Lower lobe of right lung (tissue), 2 donors: Measurements from ENCODE around the gene HABP4. TPM values are rescaled to one million over a fixed set of nuclear protein-coding genes. Genes with fewer than 3 reads are reported as not detected.

Source experiments
- ATAC-seq, 2 donors: fragments of 200-7000 bp; cut with Tn5 transposase; one replicate each; pipeline ENCODE4 v1.9.1; 2020 to 2022; ENCODE audit warnings: mild to moderate bottlenecking in 2 of 2, moderate library complexity in 2 of 2
- DNase-seq: peaks from one replicate; pipeline ENCODE4 v3.0.0-alpha.2; 2020
- H3K27ac ChIP-seq: fragments of 200-600 bp; one replicate; pipeline ENCODE4 v1.8.0; 2022
- H3K27me3 ChIP-seq: fragments of 200-600 bp; one replicate; pipeline ENCODE4 v1.8.0; 2022; ENCODE audit warnings: low read depth
- H3K36me3 ChIP-seq: fragments of 200-600 bp; one replicate; pipeline ENCODE4 v1.8.0; 2022; ENCODE audit warnings: mild to moderate bottlenecking
- H3K4me1 ChIP-seq: fragments of 200-600 bp; one replicate; pipeline ENCODE4 v1.8.0; 2022
- H3K4me3 ChIP-seq: fragments of 200-600 bp; one replicate; pipeline ENCODE4 v1.8.0; 2022; ENCODE audit warnings: mild to moderate bottlenecking
- H3K9me3 ChIP-seq: fragments of 200-600 bp; one replicate; pipeline ENCODE4 v1.8.0; 2022
- CTCF ChIP-seq: fragments of 200-600 bp; IDR thresholded peaks from one replicate; pipeline ENCODE4 v1.8.0; 2022; ENCODE audit warnings: antibody characterized with exemption, mild to moderate bottlenecking
- intact Hi-C: fragments of 100-400 bp; cut with DNase I; formaldehyde crosslinking; loops from one replicate; pipeline ENCODE4 v1.11.0; 2022
- total RNA-seq: library from RNA; stranded (reverse); fragmentation: NEBNext Ultra II Directional; extraction: Animal tissue kit (Norgen Biotek cat#: 25700); gene quantifications from one replicate; pipeline ENCODE4 v1.2.1, GENCODE V29; 2021
- donor health status: DM: no; HTN: yes; CAD: no; lungs with severe emphysema.

HABP4 gene
- total RNA-seq, 1 donor from 2014 or later = 9.8 TPM

GRCh38 chr9:96447406-96447805, 2.6 kb upstream of the HABP4 start:
- H3K36me3 ChIP-seq = no peaks in the 10 kb centered on the region
- DNase-seq = no peak
- no peak overlapping the region for H3K27ac ChIP-seq
- intact Hi-C loops = no loop called here
- peaks cover 13% of the 10 kb centered on the region for H3K4me1 ChIP-seq
- no peaks in the 10 kb centered on the region for H3K9me3 ChIP-seq
- no peak for ATAC-seq
- no peak for TF ChIP-seq CTCF
- H3K4me3 ChIP-seq = no peak overlapping the region
- H3K27me3 ChIP-seq = no peaks in the 10 kb centered on the region

DNA sequence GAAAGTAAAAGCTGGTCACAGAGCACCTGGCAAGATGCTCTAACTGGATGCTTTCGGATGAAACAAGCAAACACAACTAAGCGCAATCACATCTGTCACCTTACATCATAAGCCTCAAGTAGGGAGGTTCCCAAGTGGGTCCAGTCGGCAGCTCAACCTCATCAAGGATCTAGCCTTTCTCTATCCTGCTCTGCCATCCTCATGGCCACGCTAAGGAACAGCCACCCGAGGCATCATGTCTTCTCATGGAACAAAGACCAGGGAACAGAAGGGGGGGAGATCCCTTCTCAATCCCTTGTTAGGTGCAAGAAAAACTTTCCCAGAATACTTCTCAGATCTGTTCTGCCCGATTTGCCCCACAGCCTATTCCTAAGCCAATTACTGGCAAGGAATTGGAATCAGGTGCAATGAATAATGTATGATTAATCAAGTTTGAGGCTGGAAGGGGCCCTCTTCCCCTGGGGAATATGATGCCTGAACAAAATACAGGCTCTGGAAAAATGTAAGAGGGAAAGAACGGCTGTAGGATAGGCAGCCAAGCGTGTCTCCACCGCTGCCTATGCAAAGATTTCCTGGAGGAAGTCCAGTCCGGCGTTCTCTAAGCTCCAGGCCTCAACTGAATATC, 1.3 kb upstream of the HABP4 start:
- TF ChIP-seq CTCF = no peak
- no peaks in the 10 kb centered on the region for H3K9me3 ChIP-seq
- H3K4me1 ChIP-seq = peaks cover 13% of the 10 kb centered on the region
- DNase-seq (no peak), ATAC-seq (no peak)
- no peaks in the 10 kb centered on the region for H3K27me3 ChIP-seq
- H3K36me3 ChIP-seq = no peaks in the 10 kb centered on the region
- no peak overlapping the region for H3K4me3 ChIP-seq
- intact Hi-C loops = no loop called here
- no peak overlapping the region for H3K27ac ChIP-seq

- intact Hi-C loops = no loop called here
- Histone ChIP-seq H3K27me3 (no peaks in the 10 kb centered on the region), H3K27ac (no peak overlapping the region), H3K4me3 (peak overlapping the region; percentile 77), H3K36me3 (no peaks in the 10 kb centered on the region), H3K9me3 (no peaks in the 10 kb centered on the region), H3K4me1 (peaks cover 13% of the 10 kb centered on the region)
- peak; percentile 22 to 25 for ATAC-seq
- DNase-seq = no peak
- TF ChIP-seq CTCF = no peak
Observed at GRCh38 chr9:96449523-96449844, 485 bp upstream of the HABP4 start.

GRCh38 chr9:96450613-96451528, 902 bp downstream of the HABP4 start:
- peak overlapping the region; percentile 68 for H3K27ac ChIP-seq
- H3K4me1 ChIP-seq = peaks cover 13% of the 10 kb centered on the region
- no peaks in the 10 kb centered on the region for H3K9me3 ChIP-seq
- no peak for TF ChIP-seq CTCF
- intact Hi-C loops = no loop called here
- H3K27me3 ChIP-seq = no peaks in the 10 kb centered on the region
- DNase-seq (no peak), ATAC-seq (peak; percentile 3 to 21)
- H3K36me3 ChIP-seq = no peaks in the 10 kb centered on the region
- H3K4me3 ChIP-seq = peak overlapping the region; percentile 77

DNA sequence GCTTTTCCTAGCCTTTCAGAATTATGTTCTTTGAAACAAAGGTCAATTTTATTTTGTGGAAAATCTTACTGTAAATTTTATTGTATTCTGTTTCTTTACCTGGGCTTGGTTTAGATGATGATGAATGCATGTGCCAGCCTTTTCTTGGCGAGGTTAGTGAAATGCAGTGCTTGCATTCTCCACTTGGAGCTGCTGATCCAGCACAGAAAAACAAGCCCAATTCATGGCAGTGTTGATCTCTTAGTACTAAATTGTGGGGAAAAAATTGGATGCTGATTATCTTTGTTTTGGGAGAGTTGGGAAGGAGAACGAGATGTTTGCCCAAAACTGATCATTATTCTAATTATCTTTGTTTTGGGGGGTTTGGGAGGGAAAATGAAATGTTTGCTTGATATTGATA, 3.7 kb downstream of the HABP4 start:
- H3K4me1 ChIP-seq = peaks cover 13% of the 10 kb centered on the region
- H3K9me3 ChIP-seq = no peaks in the 10 kb centered on the region
- H3K27me3 ChIP-seq = no peaks in the 10 kb centered on the region
- DNase-seq = no peak
- ATAC-seq = no peak
- no peaks in the 10 kb centered on the region for H3K36me3 ChIP-seq
- H3K4me3 ChIP-seq = no peak overlapping the region
- TF ChIP-seq CTCF = peak; percentile 37
- no peak overlapping the region for H3K27ac ChIP-seq
- intact Hi-C loops = no loop called here
